HG03045 (cell line): ENCODE measurements around the gene NFX1.

ENCODE experiments used
- ATAC-seq: cut with Tn5 transposase; IDR thresholded peaks from one replicate; pipeline ENCODE4 v1.9.1; 2021; ENCODE audit warnings: mild to moderate bottlenecking, moderate library complexity; ENCODE audit not compliant: unreplicated experiment

NFX1 gene

GRCh38 chr9:33415501-33416038 lies 125.3 kb downstream of the NFX1 start:
- ATAC-seq = no peak

- no peak for ATAC-seq
These were observed 126.7 kb downstream of the NFX1 start for GRCh38 chr9:33416996-33417395.

GRCh38 chr9:33418090-33418489 lies 127.8 kb downstream of the NFX1 start:
- no peak for ATAC-seq

GRCh38 chr9:33419708-33420303 lies 129.5 kb downstream of the NFX1 start:
- ATAC-seq = no peak
